CD4-positive, alpha-beta T cell treated with Interleukin-4 for 4 hours (primary cell): ENCODE results near the gene SYMPK.

Experiments used
- DNase-seq: peaks from one replicate; pipeline ENCODE4 v3.0.0-alpha.2; 2020

The SYMPK gene

GRCh38 chr19:45779231-45780145 is 83.5 kb downstream of the SYMPK start:
- peak; percentile 80 for DNase-seq

GRCh38 chr19:45778010-45778661 is 84.8 kb downstream of the SYMPK start:
- DNase-seq = no peak

GRCh38 chr19:45777395-45777961 is 85.5 kb downstream of the SYMPK start:
- no peak for DNase-seq

- no peak for DNase-seq
Observed at GRCh38 chr19:45774765-45775164, 88.2 kb downstream of the SYMPK start.

GRCh38 chr19:45773384-45773783 is 89.6 kb downstream of the SYMPK start:
- no peak for DNase-seq

GRCh38 chr19:45772912-45773311 is 90.0 kb downstream of the SYMPK start:
- no peak for DNase-seq

- DNase-seq = no peak
Observed at GRCh38 chr19:45772130-45772840, 90.7 kb downstream of the SYMPK start.

GRCh38 chr19:45771311-45771933 is 91.5 kb downstream of the SYMPK start:
- DNase-seq = no peak

- peak; percentile 88 for DNase-seq
Observed at GRCh38 chr19:45770192-45771101, 92.5 kb downstream of the SYMPK start.

GRCh38 chr19:45769821-45770191 is 93.1 kb downstream of the SYMPK start:
- no peak for DNase-seq

GRCh38 chr19:45768984-45769782 is 93.8 kb downstream of the SYMPK start, which contains the start of gene SIX5:
TSS of gene SIX5 (minus strand) at chr19:45769252. CDS start at chr19:45768844, 408 bp downstream.
- peak; percentile 94 for DNase-seq

- DNase-seq = peak; percentile 20
Observed at GRCh38 chr19:45768655-45768983, 94.3 kb downstream of the SYMPK start.

- no peak for DNase-seq
Observed at GRCh38 chr19:45767881-45768654, 94.9 kb downstream of the SYMPK start.

GRCh38 chr19:45767410-45767880 is 95.5 kb downstream of the SYMPK start:
- DNase-seq = no peak

- DNase-seq = no peak
Observed at GRCh38 chr19:45766869-45767346, 96.0 kb downstream of the SYMPK start.

GRCh38 chr19:45766296-45766868 is 96.6 kb downstream of the SYMPK start:
- DNase-seq = no peak

- DNase-seq = no peak
Observed at GRCh38 chr19:45765702-45766295, 97.1 kb downstream of the SYMPK start.
